Measurements from ENCODE around the gene PALLD. TPM values are rescaled to one million over a fixed set of nuclear protein-coding genes. Genes with fewer than 3 reads are reported as not detected.

PALLD gene
- total RNA-seq, 1 donor from 2014 or later: 38.6 TPM

GRCh38 chr4:168637872-168638756, 141.3 kb downstream of the PALLD start:
- no peak for DNase-seq (ENCODE audit: extremely low read depth, low read depth, low spot score)

GRCh38 chr4:168639914-168640313, 143.1 kb downstream of the PALLD start:
- DNase-seq (ENCODE audit: extremely low read depth, low read depth, low spot score): no peak

GRCh38 chr4:168641811-168642140, 144.9 kb downstream of the PALLD start:
- DNase-seq (ENCODE audit: extremely low read depth, low read depth, low spot score): no peak

GRCh38 chr4:168642591-168642990, 145.7 kb downstream of the PALLD start:
- DNase-seq (ENCODE audit: extremely low read depth, low read depth, low spot score): no peak

- no peak for DNase-seq (ENCODE audit: extremely low read depth, low read depth, low spot score)
Measured at GRCh38 chr4:168643111-168643795, 146.4 kb downstream of the PALLD start.

GRCh38 chr4:168643796-168644159, 146.9 kb downstream of the PALLD start:
- no peak for DNase-seq (ENCODE audit: extremely low read depth, low read depth, low spot score)

GRCh38 chr4:168646001-168646768, 149.3 kb downstream of the PALLD start:
- no peak for DNase-seq (ENCODE audit: extremely low read depth, low read depth, low spot score)

GRCh38 chr4:168647646-168648375, 151.0 kb downstream of the PALLD start:
- no peak for DNase-seq (ENCODE audit: extremely low read depth, low read depth, low spot score)

- DNase-seq (ENCODE audit: extremely low read depth, low read depth, low spot score): no peak
Measured at GRCh38 chr4:168648494-168648893, 151.6 kb downstream of the PALLD start.

GRCh38 chr4:168648929-168649328, 152.1 kb downstream of the PALLD start:
- DNase-seq (ENCODE audit: extremely low read depth, low read depth, low spot score): no peak

- no peak for DNase-seq (ENCODE audit: extremely low read depth, low read depth, low spot score)
Measured at GRCh38 chr4:168651374-168651773, 154.5 kb downstream of the PALLD start.

GRCh38 chr4:168651864-168652263, 155.0 kb downstream of the PALLD start:
- no peak for DNase-seq (ENCODE audit: extremely low read depth, low read depth, low spot score)

- DNase-seq (ENCODE audit: extremely low read depth, low read depth, low spot score): no peak
Measured at GRCh38 chr4:168652755-168653154, 155.9 kb downstream of the PALLD start.

- no peak for DNase-seq (ENCODE audit: extremely low read depth, low read depth, low spot score)
Measured at GRCh38 chr4:168654104-168654847, 157.4 kb downstream of the PALLD start.

GRCh38 chr4:168654848-168655174, 158.0 kb downstream of the PALLD start:
- DNase-seq (ENCODE audit: extremely low read depth, low read depth, low spot score): no peak

GRCh38 chr4:168655182-168655581, 158.3 kb downstream of the PALLD start:
- no peak for DNase-seq (ENCODE audit: extremely low read depth, low read depth, low spot score)

GRCh38 chr4:168656055-168656660, 159.3 kb downstream of the PALLD start:
- DNase-seq (ENCODE audit: extremely low read depth, low read depth, low spot score): no peak

- no peak for DNase-seq (ENCODE audit: extremely low read depth, low read depth, low spot score)
Measured at GRCh38 chr4:168656946-168657473, 160.2 kb downstream of the PALLD start.

GRCh38 chr4:168658751-168659150, 161.9 kb downstream of the PALLD start:
- no peak for DNase-seq (ENCODE audit: extremely low read depth, low read depth, low spot score)

Measured in glomerular endothelial cell (primary cell).